Motor neuron (in vitro differentiated cells): ENCODE measurements around the gene EDN1. TPM values are rescaled to one million over a fixed set of nuclear protein-coding genes. Genes with fewer than 3 reads are reported as not detected.

Source experiments
- ATAC-seq, 8 experiments: fragments of 200-7000 bp; cut with Tn5 transposase; replicated peaks in 6 of 8; 2 replicates each; pipeline ENCODE4 v1.8.0; 2021; ENCODE audit warnings: mild to moderate bottlenecking in 8 of 8, moderate library complexity in 8 of 8
- H3K27ac ChIP-seq, 2 donors: fragments of 250-450 bp; sonication (Bioruptor Pico); 2 replicates each; pipeline ENCODE4 v1.9.0; 2021; ENCODE audit warnings: antibody characterized with exemption in 2 of 2, mild to moderate bottlenecking in 2 of 2, moderate library complexity in 1 of 2
- H3K4me1 ChIP-seq, 2 donors: fragments of 250-450 bp; sonication (Bioruptor Pico); replicated peaks in 1 of 2; 2 replicates each; pipeline ENCODE4 v1.6.1; 2021; ENCODE audit warnings: antibody characterized with exemption in 2 of 2, mild to moderate bottlenecking in 2 of 2, moderate library complexity in 1 of 2
- H3K4me3 ChIP-seq, 5 donors: fragments of 250-450 bp; sonication (Bioruptor Pico); 2 replicates each; pipeline ENCODE4 v1.9.0; 2021; ENCODE audit warnings: antibody characterized with exemption in 5 of 5, mild to moderate bottlenecking in 5 of 5, moderate library complexity in 4 of 5
- WGBS, 10 experiments: fragments of 450-650 bp; shearing (Covaris generic); methylation state at CpG; one replicate each; pipeline ENCODE4 v1.0.0; 2022; 5-methylcytosine and 5-hydroxymethylcytosine counted together
- in situ Hi-C, 9 experiments: fragments of 400-800 bp; cut with MboI; loops; one replicate each; pipeline ENCODE4 v1.15.0; 2021; ENCODE audit warnings: low sequenced_read_pairs in 9 of 9, low pct_unique_long_range_greater_than_20kb in 2 of 9; ENCODE audit not compliant: unreplicated experiment in 9 of 9
- total RNA-seq, 8 experiments: library from RNA; unstranded; fragments of 300-600 nt; gene quantifications; 2 replicates each; pipeline versions ENCODE4 v1.2.3 to v1.2.4, GENCODE V29; 2022

EDN1 gene
- total RNA-seq, 8 experiments from 2014 or later: 0.22 to 5.8 (median 0.55) TPM; not detected in 1

DNA sequence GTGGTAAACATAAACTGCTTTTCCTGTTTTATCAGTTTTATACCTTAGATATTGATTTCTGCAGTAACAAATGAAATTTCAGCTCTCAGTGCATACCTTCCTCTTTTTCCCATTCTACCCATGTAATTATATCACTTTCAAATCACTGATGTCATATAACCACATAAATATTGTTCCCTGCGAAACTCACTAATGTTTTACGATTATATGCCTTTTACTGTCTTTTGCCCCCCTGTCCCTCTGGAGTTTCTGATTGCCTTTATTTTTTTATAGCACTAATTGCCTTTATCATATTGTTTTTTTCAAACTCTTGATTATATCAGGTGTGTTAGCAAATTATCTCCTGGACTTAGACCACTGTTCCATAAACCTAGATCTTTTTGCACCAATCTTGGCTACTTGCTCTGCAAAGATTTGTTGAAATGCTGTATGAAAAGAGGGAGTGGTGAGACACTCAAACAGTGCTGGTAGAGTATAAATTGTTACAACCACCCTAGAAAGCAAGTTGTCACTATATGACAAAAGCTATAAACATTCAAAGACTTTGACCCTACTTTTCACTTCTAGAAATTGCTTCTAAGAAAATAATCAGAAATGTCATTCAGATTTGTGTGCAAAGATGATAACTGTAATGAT is 29.6 kb upstream of the EDN1 start:
- no peak overlapping the region for H3K4me3 ChIP-seq
- ATAC-seq: no peak
- in situ Hi-C loops: no loop called here
- peaks cover 0 to 6% of the 10 kb centered on the region in 2 donors for H3K4me1 ChIP-seq
- H3K27ac ChIP-seq: no peak overlapping the region
- WGBS, 10 experiments: 67 to 100% (median 100%) methylated on average over 1 to 2 of the region's 2 CpGs; no CpG with 5 or more reads in 1 of the 10 experiments

DNA sequence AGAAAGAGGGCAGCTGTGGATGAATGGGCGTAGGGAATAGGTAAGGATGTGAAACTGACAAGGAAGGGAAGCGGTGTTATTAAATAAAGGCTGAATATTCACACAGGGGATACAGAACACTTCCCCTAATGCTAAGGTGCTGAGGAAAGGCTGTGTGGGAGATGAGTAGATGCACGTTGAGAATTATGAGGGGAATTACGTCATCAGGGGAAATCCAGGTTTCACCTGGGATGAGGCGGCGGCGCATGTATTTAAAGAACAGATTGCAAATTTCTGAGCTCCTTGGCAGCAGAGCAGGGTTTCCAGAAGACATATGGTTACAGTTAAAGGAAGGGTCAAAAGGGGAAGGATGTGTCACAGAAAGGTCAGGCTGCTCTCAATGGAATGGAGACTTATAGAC is 28.7 kb upstream of the EDN1 start:
- peak in 1 of 8 experiments; percentile 38 for ATAC-seq
- in situ Hi-C loops: no loop called here
- Histone ChIP-seq H3K4me1 (peaks cover 0 to 6% of the 10 kb centered on the region in 2 donors), H3K27ac (no peak overlapping the region), H3K4me3 (no peak overlapping the region)
- WGBS, 10 experiments: 0 to 95% (median 80%) methylated on average over 1 to 7 of the region's 7 CpGs; no CpG with 5 or more reads in 1 of the 10 experiments

- H3K4me3 ChIP-seq: no peak overlapping the region
- 53 to 100% (median 90%) methylated on average over 1 to 12 of the region's 13 CpGs for WGBS, 10 experiments
- no peak for ATAC-seq
- peaks cover 0 to 6% of the 10 kb centered on the region in 2 donors for H3K4me1 ChIP-seq
- in situ Hi-C loops: no loop called here
- no peak overlapping the region for H3K27ac ChIP-seq
Observed at GRCh38 chr6:12262236-12263061, 27.7 kb upstream of the EDN1 start.

GRCh38 chr6:12263403-12263802 is 26.8 kb upstream of the EDN1 start:
- no peak overlapping the region for H3K27ac ChIP-seq
- ATAC-seq: no peak
- in situ Hi-C loops: no loop called here
- H3K4me1 ChIP-seq: peaks cover 0 to 6% of the 10 kb centered on the region in 2 donors
- H3K4me3 ChIP-seq: no peak overlapping the region
- 0 to 86% (median 52%) methylated on average over 1 to 2 of the region's 2 CpGs for WGBS, 10 experiments

DNA sequence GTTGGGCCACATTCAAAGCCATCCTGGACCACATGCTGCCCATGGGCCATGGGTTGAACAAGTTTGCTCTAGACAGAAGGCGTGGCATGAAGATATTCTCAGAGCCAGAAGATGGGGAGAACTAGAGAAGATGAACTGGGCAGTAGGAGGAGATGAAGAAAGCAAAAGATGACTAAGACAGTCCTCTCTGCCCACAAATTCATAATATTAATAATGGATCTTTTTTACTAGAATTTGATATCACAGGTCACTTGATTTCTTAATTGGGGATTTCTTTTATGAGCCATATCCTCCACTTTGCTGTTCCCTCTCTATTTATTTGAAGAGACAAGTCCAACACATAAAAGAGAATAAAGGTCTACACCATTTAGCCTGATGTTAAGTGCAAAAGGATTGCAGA is 25.5 kb upstream of the EDN1 start:
- Histone ChIP-seq H3K4me3 (no peak overlapping the region), H3K4me1 (peaks cover 0 to 6% of the 10 kb centered on the region in 2 donors), H3K27ac (no peak overlapping the region)
- no peak for ATAC-seq
- in situ Hi-C loops: no loop called here
- 33 to 100% (median 88%) methylated on average over 1 of the region's 1 CpG; no CpG with 5 or more reads in 5 of the 10 experiments for WGBS, 10 experiments

DNA sequence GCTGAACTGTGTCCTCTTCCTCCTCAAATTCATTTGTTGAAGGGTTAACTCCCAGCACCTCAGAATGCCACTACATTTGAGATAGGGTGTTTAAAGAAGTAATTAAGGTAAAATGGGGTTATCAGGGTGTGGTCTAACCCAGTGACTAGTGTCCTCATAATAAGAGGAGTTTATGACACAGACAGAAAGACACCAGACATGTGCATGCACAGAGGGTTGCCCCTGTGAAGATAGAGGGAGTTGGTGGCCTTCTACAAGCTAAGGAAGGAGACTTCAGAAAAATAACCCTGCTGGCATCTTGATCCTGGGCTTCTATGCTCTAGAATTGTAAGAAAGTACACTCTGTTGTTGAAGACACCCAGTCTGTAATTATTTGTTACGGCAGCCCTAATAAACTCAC is 24.9 kb upstream of the EDN1 start:
- ATAC-seq: no peak
- in situ Hi-C loops: no loop called here
- H3K4me1 ChIP-seq: peaks cover 0 to 6% of the 10 kb centered on the region in 2 donors
- 73 to 100% (median 100%) methylated on average over 1 of the region's 1 CpG for WGBS, 10 experiments
- no peak overlapping the region for H3K4me3 ChIP-seq
- H3K27ac ChIP-seq: no peak overlapping the region

- ATAC-seq: no peak
- 17 to 100% (median 82%) methylated on average over 1 to 2 of the region's 2 CpGs; no CpG with 5 or more reads in 1 of the 10 experiments for WGBS, 10 experiments
- Histone ChIP-seq H3K4me1 (peaks cover 0 to 6% of the 10 kb centered on the region in 2 donors), H3K4me3 (no peak overlapping the region), H3K27ac (no peak overlapping the region)
- in situ Hi-C loops: no loop called here
Observed at GRCh38 chr6:12265791-12266190, 24.4 kb upstream of the EDN1 start.

DNA sequence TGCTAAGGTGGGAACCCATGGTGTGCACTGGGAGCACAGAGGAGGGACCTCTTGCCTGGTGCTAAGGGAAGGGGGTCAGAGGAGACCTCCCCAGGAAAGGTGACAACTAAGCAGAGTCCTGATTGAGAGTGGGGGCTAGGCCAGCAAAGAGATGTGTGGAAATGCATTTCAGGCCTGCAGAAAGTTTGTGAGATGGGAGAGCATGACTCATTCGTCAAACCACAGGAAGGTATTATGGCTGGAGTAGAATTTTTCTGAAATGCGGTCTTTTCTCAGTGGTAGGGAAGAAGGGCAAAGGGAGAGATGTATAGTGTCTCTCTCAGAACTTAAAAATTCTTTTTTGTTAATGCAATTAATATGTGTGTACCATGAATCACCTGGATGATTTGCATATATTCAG is 23.6 kb upstream of the EDN1 start:
- Histone ChIP-seq H3K4me1 (peaks cover 0 to 6% of the 10 kb centered on the region in 2 donors), H3K27ac (no peak overlapping the region), H3K4me3 (no peak overlapping the region)
- no peak for ATAC-seq
- 4 to 100% (median 94%) methylated on average over 1 to 2 of the region's 2 CpGs; no CpG with 5 or more reads in 3 of the 10 experiments for WGBS, 10 experiments
- in situ Hi-C loops: no loop called here

DNA sequence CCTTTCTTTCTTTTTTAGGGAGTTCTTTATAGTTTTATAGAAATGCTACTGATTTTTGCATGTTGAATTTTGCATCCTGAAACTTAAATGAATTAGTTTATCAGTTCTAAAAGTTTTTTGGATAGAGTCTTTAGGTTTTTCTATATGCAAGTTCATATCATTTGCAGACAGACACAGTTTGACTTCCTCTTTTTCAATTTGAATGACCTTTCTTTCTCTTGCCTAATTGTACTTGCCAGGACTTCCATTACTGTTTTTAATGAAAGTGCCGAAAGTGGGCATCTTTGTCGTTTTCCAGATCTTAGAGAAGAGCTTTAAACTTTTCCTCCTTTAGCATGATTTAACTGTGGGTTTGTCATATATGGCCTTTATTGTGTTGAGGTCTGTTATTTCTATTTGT is 21.1 kb upstream of the EDN1 start:
- no peaks in the 10 kb centered on the region for H3K4me1 ChIP-seq
- 24 to 100% (median 82%) methylated on average over 1 to 2 of the region's 2 CpGs for WGBS, 10 experiments
- no peak overlapping the region for H3K4me3 ChIP-seq
- no peak overlapping the region for H3K27ac ChIP-seq
- in situ Hi-C loops: no loop called here
- ATAC-seq: no peak

DNA sequence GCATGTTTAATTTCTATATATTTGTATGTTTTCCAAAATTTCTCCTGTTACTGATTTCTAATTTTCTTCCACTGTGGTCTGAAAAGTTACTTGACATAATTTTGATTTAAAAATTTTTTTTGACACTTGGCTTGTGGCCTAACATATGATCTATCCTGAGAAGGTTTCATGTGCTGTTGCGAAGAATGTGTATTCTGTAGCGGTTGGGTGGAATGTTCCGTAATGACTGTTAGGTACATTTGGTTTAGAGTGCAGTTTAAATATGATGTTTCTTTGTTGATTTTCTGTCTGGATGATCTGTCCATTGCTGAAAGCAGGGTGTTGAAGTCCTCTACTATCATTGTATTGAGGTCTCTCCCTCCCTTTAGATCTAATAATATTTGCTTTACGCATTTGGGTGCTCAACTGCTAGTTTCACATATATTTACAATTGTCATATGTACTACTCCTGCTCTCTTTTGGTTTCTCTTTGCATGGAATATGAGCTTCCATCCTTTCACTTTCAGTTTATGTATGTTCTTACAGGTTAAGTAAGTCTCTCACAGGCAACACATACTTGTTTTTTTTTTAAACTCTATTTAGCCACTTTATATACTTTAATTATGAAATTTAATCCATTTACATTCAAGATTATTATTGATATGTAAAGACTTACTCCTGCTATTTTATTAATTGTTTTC is 19.5 kb upstream of the EDN1 start:
- no peak for ATAC-seq

GRCh38 chr6:12271594-12271993 is 18.6 kb upstream of the EDN1 start:
- 67 to 100% (median 100%) methylated on average over 1 of the region's 1 CpG for WGBS, 10 experiments
- in situ Hi-C loops: no loop called here
- Histone ChIP-seq H3K27ac (no peak overlapping the region), H3K4me1 (no peaks in the 10 kb centered on the region), H3K4me3 (no peak overlapping the region)
- ATAC-seq: no peak

More for the DNA sequence above, 19.5 kb upstream of the EDN1 start:
- Histone ChIP-seq H3K4me1 (no peaks in the 10 kb centered on the region), H3K4me3 (no peak overlapping the region), H3K27ac (no peak overlapping the region)
- in situ Hi-C loops: no loop called here
- 83 to 98% (median 94%) methylated on average over 2 to 4 of the region's 4 CpGs; no CpG with 5 or more reads in 1 of the 10 experiments for WGBS, 10 experiments

GRCh38 chr6:12271997-12272396 is 18.2 kb upstream of the EDN1 start:
- Histone ChIP-seq H3K4me1 (no peaks in the 10 kb centered on the region), H3K27ac (no peak overlapping the region), H3K4me3 (no peak overlapping the region)
- ATAC-seq: no peak
- 55 to 100% (median 79%) methylated on average over 1 of the region's 1 CpG; no CpG with 5 or more reads in 2 of the 10 experiments for WGBS, 10 experiments
- in situ Hi-C loops: no loop called here

GRCh38 chr6:12275107-12275506 is 15.1 kb upstream of the EDN1 start:
- in situ Hi-C loops: no loop called here
- H3K4me1 ChIP-seq: no peaks in the 10 kb centered on the region
- H3K4me3 ChIP-seq: no peak overlapping the region
- ATAC-seq: peak in 1 of 8 experiments; percentile 36
- H3K27ac ChIP-seq: no peak overlapping the region
- WGBS, 10 experiments: 100% methylated on average over 1 to 2 of the region's 2 CpGs; no CpG with 5 or more reads in 7 of the 10 experiments
